Measurements from ENCODE around the gene BHLHE40.

DNA sequence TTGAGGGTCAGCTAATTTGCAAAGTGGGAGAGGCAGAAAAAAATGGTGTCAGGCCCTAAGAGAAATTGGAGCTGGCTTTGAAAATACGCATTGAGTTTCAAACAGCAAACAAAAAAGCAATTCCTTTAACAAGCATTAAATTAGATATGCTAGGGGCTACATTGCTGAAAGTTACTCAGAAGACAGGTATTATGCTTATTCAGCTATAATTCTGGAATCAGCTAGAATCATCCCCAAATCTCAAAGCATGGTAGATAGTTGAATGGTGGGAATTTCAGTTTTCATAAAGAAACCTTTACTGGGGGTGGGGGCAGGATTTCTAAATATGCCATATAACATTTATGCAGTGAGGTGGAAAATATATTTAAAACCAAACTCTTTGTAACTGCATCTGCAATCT, 50.5 kb downstream of the BHLHE40 start:
- TF ChIP-seq, protein P1, sequence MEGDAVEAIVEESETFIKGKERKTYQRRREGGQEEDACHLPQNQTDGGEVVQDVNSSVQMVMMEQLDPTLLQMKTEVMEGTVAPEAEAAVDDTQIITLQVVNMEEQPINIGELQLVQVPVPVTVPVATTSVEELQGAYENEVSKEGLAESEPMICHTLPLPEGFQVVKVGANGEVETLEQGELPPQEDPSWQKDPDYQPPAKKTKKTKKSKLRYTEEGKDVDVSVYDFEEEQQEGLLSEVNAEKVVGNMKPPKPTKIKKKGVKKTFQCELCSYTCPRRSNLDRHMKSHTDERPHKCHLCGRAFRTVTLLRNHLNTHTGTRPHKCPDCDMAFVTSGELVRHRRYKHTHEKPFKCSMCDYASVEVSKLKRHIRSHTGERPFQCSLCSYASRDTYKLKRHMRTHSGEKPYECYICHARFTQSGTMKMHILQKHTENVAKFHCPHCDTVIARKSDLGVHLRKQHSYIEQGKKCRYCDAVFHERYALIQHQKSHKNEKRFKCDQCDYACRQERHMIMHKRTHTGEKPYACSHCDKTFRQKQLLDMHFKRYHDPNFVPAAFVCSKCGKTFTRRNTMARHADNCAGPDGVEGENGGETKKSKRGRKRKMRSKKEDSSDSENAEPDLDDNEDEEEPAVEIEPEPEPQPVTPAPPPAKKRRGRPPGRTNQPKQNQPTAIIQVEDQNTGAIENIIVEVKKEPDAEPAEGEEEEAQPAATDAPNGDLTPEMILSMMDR (IDR thresholded peaks at IDR 0.05), result no peak
- TF ChIP-seq POLR2A (IDR thresholded peaks at IDR 0.05), result no peak
